ENCODE measurements around the gene ANTXR2. TPM values are rescaled to one million over a fixed set of nuclear protein-coding genes. Genes with fewer than 3 reads are reported as not detected.

ANTXR2 gene
- total and polyA plus RNA-seq, 2 of the 8 experiments (the other 6 are each of a cell fraction or from before 2014, with no cell fraction given) = 1.1 to 7.5 TPM

DNA sequence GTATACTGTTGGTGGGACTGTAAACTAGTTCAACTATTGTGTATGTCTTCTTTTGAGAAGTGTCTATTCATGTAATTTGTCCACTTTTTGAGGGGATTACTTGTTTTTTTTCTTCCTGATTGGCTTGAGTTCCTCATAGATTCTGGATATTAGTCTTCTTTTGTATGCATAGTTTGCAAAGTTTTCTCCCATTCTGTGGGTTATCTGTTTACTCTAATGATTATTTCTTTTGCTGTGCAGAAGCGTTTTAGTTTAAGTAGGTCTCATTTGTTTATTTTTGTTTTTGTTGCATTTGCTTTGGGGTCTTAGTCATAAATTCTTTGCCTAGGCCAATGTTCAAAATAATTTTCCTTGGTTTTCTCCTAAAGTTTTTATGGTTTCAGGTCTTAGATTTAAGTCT lies 26.6 kb upstream of the ANTXR2 start:
- no peak overlapping the region for H3K4ac ChIP-seq (replicated peaks; ENCODE audit: insufficient read length, low read depth, low read length)
- H3K27ac ChIP-seq (ENCODE audit: low read depth, low read length) = no peak overlapping the region
- H2AK5ac ChIP-seq (ENCODE audit: low read depth, low read length) = no peak overlapping the region
- H4K8ac ChIP-seq (ENCODE audit: extremely low read depth, insufficient read depth, low read length) = no peak overlapping the region
- H3K23me2 ChIP-seq (ENCODE audit: low read depth, low read length) = no peaks in the 10 kb centered on the region
- no peak overlapping the region for H4K91ac ChIP-seq (replicated peaks; ENCODE audit: insufficient read length, low read length)
- no peak overlapping the region for H3K23ac ChIP-seq (ENCODE audit: insufficient read length)
- DNase-seq (ENCODE audit: low read depth in 1 of 2, low spot score in 2 of 2) = no peak
- CTCF ChIA-PET (ENCODE audit: partially characterized antibody) = no interaction called here
- H2AFZ ChIP-seq (ENCODE audit: low read length) = no peak overlapping the region
- no peak overlapping the region for H2BK12ac ChIP-seq (ENCODE audit: low read depth, low read length)
- no peak overlapping the region for H3K18ac ChIP-seq (ENCODE audit: extremely low read depth, low read length)
- no peak overlapping the region for H3K14ac ChIP-seq (ENCODE audit: insufficient read length)
- no peak overlapping the region for H2BK15ac ChIP-seq (ENCODE audit: low read length)
- H3K9me3 ChIP-seq (ENCODE audit: insufficient read depth in 2 of 2, low read depth in 1 of 2, low read length in 1 of 2) = no peaks in the 10 kb centered on the region
- no peak overlapping the region for H4K5ac ChIP-seq (ENCODE audit: insufficient read length, low read depth, low read length)
- no peak overlapping the region for H2BK5ac ChIP-seq (ENCODE audit: low read depth, low read length)
- FAIRE-seq = no peak
- H3K79me1 ChIP-seq (ENCODE audit: low read depth, low read length) = no peaks in the 10 kb centered on the region
- no peaks in the 10 kb centered on the region for H4K20me1 ChIP-seq (replicated peaks in 1 of 2; ENCODE audit: control insufficient read depth in 1 of 2, insufficient read depth in 2 of 2, low read length in 2 of 2)
- no peak overlapping the region for H3K4me2 ChIP-seq (ENCODE audit: insufficient read depth in 1 of 2, low read depth in 2 of 2, low read length in 2 of 2)
- no peak overlapping the region for H3K9ac ChIP-seq (replicated peaks in 1 of 4; ENCODE audit: extremely low read depth in 1 of 4, low read depth in 3 of 4, low read length in 3 of 4)
- H3K79me2 ChIP-seq (ENCODE audit: control insufficient read depth in 1 of 2, insufficient read depth in 2 of 2, low read length in 2 of 2) = no peaks in the 10 kb centered on the region
- WGBS, 2 experiments (ENCODE audit: extremely low coverage in 1 of 2, insufficient coverage in 1 of 2, insufficient read length in 1 of 2, insufficient replicate concordance in 2 of 2, low coverage in 1 of 2, low lambda C conversion rate in 2 of 2, missing lambda C conversion rate in 1 of 2) = 87% methylated on average over 1 of the region's 1 CpG; no CpG with 5 or more reads in 1 of the 2 experiments
- H3K4me1 ChIP-seq (replicated peaks in 1 of 4; ENCODE audit: control insufficient read depth in 3 of 4, insufficient read depth in 4 of 4, low read length in 3 of 4) = no peaks in the 10 kb centered on the region
- H2BK120ac ChIP-seq (replicated peaks; ENCODE audit: low read depth, low read length) = no peak overlapping the region
- no peak overlapping the region for H2BK20ac ChIP-seq (ENCODE audit: low read length)
- no peak overlapping the region for H3K4me3 ChIP-seq (ENCODE audit: extremely low read depth in 1 of 4, insufficient read depth in 2 of 4, low read depth in 3 of 4, low read length in 4 of 4)
- H3K27me3 ChIP-seq (replicated peaks in 1 of 4; ENCODE audit: control insufficient read depth in 3 of 4, extremely low read depth in 1 of 4, insufficient read depth in 3 of 4, low read length in 3 of 4) = no peaks in the 10 kb centered on the region
- H3K36me3 ChIP-seq (ENCODE audit: control insufficient read depth in 2 of 4, insufficient read depth in 4 of 4, low read length in 3 of 4) = no peaks in the 10 kb centered on the region
- POLR2A ChIA-PET (ENCODE audit: partially characterized antibody) = no interaction called here
- no peak overlapping the region for H3K56ac ChIP-seq (replicated peaks; ENCODE audit: insufficient read length, low read depth, low read length)
- no peak for TF ChIP-seq SIN3A (conservative IDR thresholded peaks at IDR 0.05 in 1 of 2, IDR thresholded peaks at IDR 0.05 in 1 of 2; ENCODE audit: low read depth in 1 of 2, low read length in 2 of 2)
- no peak for TF ChIP-seq SP2 (IDR thresholded peaks at IDR 0.05; ENCODE audit: low read length)
- TF ChIP-seq, protein P1, sequence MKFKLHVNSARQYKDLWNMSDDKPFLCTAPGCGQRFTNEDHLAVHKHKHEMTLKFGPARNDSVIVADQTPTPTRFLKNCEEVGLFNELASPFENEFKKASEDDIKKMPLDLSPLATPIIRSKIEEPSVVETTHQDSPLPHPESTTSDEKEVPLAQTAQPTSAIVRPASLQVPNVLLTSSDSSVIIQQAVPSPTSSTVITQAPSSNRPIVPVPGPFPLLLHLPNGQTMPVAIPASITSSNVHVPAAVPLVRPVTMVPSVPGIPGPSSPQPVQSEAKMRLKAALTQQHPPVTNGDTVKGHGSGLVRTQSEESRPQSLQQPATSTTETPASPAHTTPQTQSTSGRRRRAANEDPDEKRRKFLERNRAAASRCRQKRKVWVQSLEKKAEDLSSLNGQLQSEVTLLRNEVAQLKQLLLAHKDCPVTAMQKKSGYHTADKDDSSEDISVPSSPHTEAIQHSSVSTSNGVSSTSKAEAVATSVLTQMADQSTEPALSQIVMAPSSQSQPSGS (IDR thresholded peaks at IDR 0.05; ENCODE audit: low read length) = no peak
- TF ChIP-seq TAF7 (optimal IDR thresholded peaks at IDR 0.05; ENCODE audit: borderline replicate concordance, low read depth, low read length) = no peak
- no peak for TF ChIP-seq GABPA (IDR thresholded peaks at IDR 0.05; ENCODE audit: borderline replicate concordance, insufficient read depth, low read length)
- TF ChIP-seq TBP (IDR thresholded peaks at IDR 0.05; ENCODE audit: low read depth, low read length) = no peak
- no peak for TF ChIP-seq POU5F1 (IDR thresholded peaks at IDR 0.05; ENCODE audit: low read depth, low read length)
- no peak for TF ChIP-seq ASH2L (IDR thresholded peaks at IDR 0.05; ENCODE audit: low read length)
- no peak for TF ChIP-seq CREB1 (IDR thresholded peaks at IDR 0.05)
- TF ChIP-seq CTBP2 (IDR thresholded peaks at IDR 0.05; ENCODE audit: borderline replicate concordance, insufficient read depth, insufficient read length, low read length) = no peak
- TF ChIP-seq SP4 (IDR thresholded peaks at IDR 0.05; ENCODE audit: low read length) = no peak
- TF ChIP-seq NANOG (IDR thresholded peaks at IDR 0.05; ENCODE audit: insufficient read depth, low read depth, low read length, poor library complexity, severe bottlenecking) = no peak
- no peak for TF ChIP-seq BCL11A (IDR thresholded peaks at IDR 0.05; ENCODE audit: low read depth in 2 of 2, low read length in 2 of 2)
- no peak for TF ChIP-seq PHF8 (conservative IDR thresholded peaks at IDR 0.05; ENCODE audit: low read depth, low read length)

Measured in H1 (cell line).